GM23248 (cell line): ENCODE data around the gene GSTM2. TPM values are rescaled to one million over a fixed set of nuclear protein-coding genes. Genes with fewer than 3 reads are reported as not detected.
A peak's percentile ranks its signal among the peaks of the same experiment; 100 is the strongest.

Experiments used
- DNase-seq: peaks from one replicate; pipeline ENCODE4 v3.0.0-alpha.2; 2015
- H2AFZ ChIP-seq: fragments of 200-600 bp; sonication (generic); 2 replicates; pipeline ENCODE4 v1.6.1; 2016; ENCODE audit warnings: antibody characterized with exemption
- H3F3A ChIP-seq: fragments of 200-600 bp; sonication (generic); 2 replicates; pipeline ENCODE4 v1.6.1; 2016; ENCODE audit warnings: mild to moderate bottlenecking, antibody characterized with exemption, mixed run types; ENCODE audit not compliant: insufficient read depth
- H3K27ac ChIP-seq: fragments of 200-600 bp; sonication (generic); 2 replicates; pipeline ENCODE4 v1.5.1; 2016; ENCODE audit warnings: mild to moderate bottlenecking
- H3K27me3 ChIP-seq: fragments of 200-600 bp; sonication (generic); replicated peaks from 2 replicates; pipeline ENCODE4 v1.6.1; 2016; ENCODE audit warnings: mild to moderate bottlenecking; ENCODE audit not compliant: insufficient read depth
- H3K36me3 ChIP-seq: fragments of 200-600 bp; sonication (generic); 2 replicates; pipeline ENCODE4 v1.6.1; 2016; ENCODE audit warnings: low read depth, mild to moderate bottlenecking
- H3K4me1 ChIP-seq: fragments of 200-600 bp; sonication (generic); 2 replicates; pipeline ENCODE4 v1.6.1; 2016; ENCODE audit warnings: mild to moderate bottlenecking; ENCODE audit not compliant: insufficient read depth
- H3K4me2 ChIP-seq: fragments of 200-600 bp; sonication (generic); one replicate; pipeline ENCODE4 v1.6.1; 2016; ENCODE audit warnings: mild to moderate bottlenecking; ENCODE audit not compliant: unreplicated experiment
- H3K4me3 ChIP-seq: fragments of 200-600 bp; sonication (generic); 2 replicates; pipeline ENCODE4 v1.5.1; 2016; ENCODE audit warnings: mild to moderate bottlenecking
- H3K79me2 ChIP-seq: fragments of 200-600 bp; sonication (generic); 2 replicates; pipeline ENCODE4 v1.6.1; 2016; ENCODE audit warnings: mild to moderate bottlenecking; ENCODE audit not compliant: insufficient read depth
- H3K9ac ChIP-seq: fragments of 200-600 bp; sonication (generic); 2 replicates; pipeline ENCODE4 v1.6.1; 2016; ENCODE audit warnings: mild to moderate bottlenecking
- H3K9me2 ChIP-seq: fragments of 200-600 bp; sonication (generic); 2 replicates; pipeline ENCODE4 v1.6.1; 2016; ENCODE audit warnings: mixed run types, mild to moderate bottlenecking, moderate library complexity; ENCODE audit not compliant: insufficient read depth
- H3K9me3 ChIP-seq: fragments of 200-600 bp; sonication (generic); one replicate; pipeline ENCODE4 v1.6.1; 2017; ENCODE audit warnings: low read depth
- H4K20me1 ChIP-seq: fragments of 200-600 bp; sonication (generic); 2 replicates; pipeline ENCODE4 v1.6.0; 2016; ENCODE audit not compliant: insufficient read depth
- EZH2 ChIP-seq: fragments of 200-600 bp; sonication (generic); IDR thresholded peaks from 2 replicates; pipeline ENCODE4 v1.6.1; 2018; ENCODE audit warnings: antibody characterized with exemption, mild to moderate bottlenecking; ENCODE audit not compliant: insufficient read depth, poor library complexity, severe bottlenecking
- EZH2phosphoT487 ChIP-seq: fragments of 200-600 bp; sonication (generic); IDR thresholded peaks from 2 replicates; pipeline ENCODE4 v1.6.1; 2018; ENCODE audit warnings: antibody characterized with exemption, moderate library complexity, mild to moderate bottlenecking, low read depth; ENCODE audit not compliant: insufficient read depth
- whole genome bisulfite sequencing, 2 experiments: methylation state at CpG; one replicate each; pipeline ENCODE4 v1.1.6; 2015 to 2017; ENCODE audit warnings: low lambda C conversion rate in 2 of 2, low coverage in 1 of 2; ENCODE audit errors: missing lambda C conversion rate in 2 of 2; 5-methylcytosine and 5-hydroxymethylcytosine counted together
- in situ Hi-C: fragments of 300-500 bp; cut with MboI; formaldehyde crosslinking; loops from 2 replicates; pipeline ENCODE4 v1.15.0; 2020
- polyA plus RNA-seq: library from polyadenylated mRNA; unstranded; fragments of >200 nt; fragmentation: Nextera tagmentation; extraction: Ambion mirVana; gene quantifications from 2 replicates; pipeline ENCODE4 v1.2.1, GENCODE V29; 2016
- total RNA-seq: library from RNA; depleted of rRNA; stranded (reverse); fragments of >200 nt; shearing (Covaris generic); gene quantifications from 2 replicates; pipeline ENCODE4 v1.2.3, GENCODE V29; 2014

GSTM2 gene
- total and polyA plus RNA-seq, 2 experiments from 2014 or later: 19.7 to 41.2 TPM

DNA sequence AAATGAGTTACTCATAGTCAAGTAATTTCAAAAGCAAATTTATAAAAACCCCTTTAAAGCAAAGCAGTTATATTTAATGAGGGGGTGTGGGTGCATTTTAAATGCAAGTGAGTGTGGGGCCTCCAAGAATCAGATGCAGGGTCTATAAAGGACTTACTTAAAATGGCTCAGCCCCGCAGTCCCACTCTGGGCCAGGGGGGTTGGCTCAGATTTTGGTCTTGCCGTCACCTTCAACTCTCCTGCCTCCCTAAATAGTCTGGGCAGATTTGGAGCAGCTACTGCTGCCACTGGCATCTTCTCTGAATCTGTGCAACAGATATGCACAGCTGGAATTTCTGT is 32.0 kb upstream of the GSTM2 start:
- Histone ChIP-seq H3K9me2 (no peaks in the 10 kb centered on the region), H3K27ac (peak overlapping the region; percentile 13; the same call in 1 of the 2 replicates), H3K4me1 (peaks cover 13% of the 10 kb centered on the region), H4K20me1 (no peaks in the 10 kb centered on the region), H3K9ac (no peak overlapping the region), H3K4me3 (no peak overlapping the region), H3K9me3 (no peaks in the 10 kb centered on the region), H3F3A (peaks cover 23% of the 10 kb centered on the region), H2AFZ (no peak overlapping the region), H3K79me2 (no peaks in the 10 kb centered on the region), H3K36me3 (peaks cover 7% of the 10 kb centered on the region; the same call in 1 of the 2 replicates), H3K4me2 (no peak overlapping the region), H3K27me3 (no peaks in the 10 kb centered on the region)
- 55 to 64% methylated on average over 2 of the region's 2 CpGs for WGBS, 2 experiments
- in situ Hi-C loops: no loop called here
- DNase-seq: no peak
- TF ChIP-seq EZH2: no peak
- no peak for TF ChIP-seq EZH2phosphoT487

- Histone ChIP-seq H3K27ac (peak overlapping the region; percentile 13; the same call in 1 of the 2 replicates), H3K79me2 (no peaks in the 10 kb centered on the region), H3K9me3 (no peaks in the 10 kb centered on the region), H4K20me1 (no peaks in the 10 kb centered on the region), H3F3A (peaks cover 23% of the 10 kb centered on the region), H3K36me3 (peaks cover 2% of the 10 kb centered on the region; the same call in 1 of the 2 replicates), H3K4me3 (no peak overlapping the region), H3K9ac (no peak overlapping the region), H3K4me1 (peaks cover 13% of the 10 kb centered on the region), H3K4me2 (peak overlapping the region; percentile 9), H3K27me3 (no peaks in the 10 kb centered on the region), H2AFZ (no peak overlapping the region), H3K9me2 (no peaks in the 10 kb centered on the region)
- TF ChIP-seq EZH2phosphoT487: no peak
- no peak for TF ChIP-seq EZH2
- DNase-seq: peak; percentile 81
- in situ Hi-C loops: no loop called here
- WGBS, 2 experiments: 39 to 41% methylated on average over 9 of the region's 9 CpGs
These were observed 31.5 kb upstream of the GSTM2 start for GRCh38 chr1:109636201-109636952.

- in situ Hi-C loops: no loop called here
- no peaks in the 10 kb centered on the region for H3K36me3 ChIP-seq
- H4K20me1 ChIP-seq: no peaks in the 10 kb centered on the region
- H3K27ac ChIP-seq: no peak overlapping the region
- no peaks in the 10 kb centered on the region for H3K27me3 ChIP-seq
- H3K9me3 ChIP-seq: no peaks in the 10 kb centered on the region
- DNase-seq: no peak
- H3K4me2 ChIP-seq: no peak overlapping the region
- no peak overlapping the region for H3K4me3 ChIP-seq
- peaks cover 13% of the 10 kb centered on the region for H3K4me1 ChIP-seq
- H3K9me2 ChIP-seq: no peaks in the 10 kb centered on the region
- 96 to 97% methylated on average over 7 of the region's 7 CpGs for WGBS, 2 experiments
- H2AFZ ChIP-seq: no peak overlapping the region
- H3K9ac ChIP-seq: no peak overlapping the region
- H3K79me2 ChIP-seq: no peaks in the 10 kb centered on the region
- H3F3A ChIP-seq: peaks cover 23% of the 10 kb centered on the region
- TF ChIP-seq EZH2phosphoT487 (no peak), EZH2 (no peak)
These were observed 30.4 kb upstream of the GSTM2 start for GRCh38 chr1:109637446-109637845.

DNA sequence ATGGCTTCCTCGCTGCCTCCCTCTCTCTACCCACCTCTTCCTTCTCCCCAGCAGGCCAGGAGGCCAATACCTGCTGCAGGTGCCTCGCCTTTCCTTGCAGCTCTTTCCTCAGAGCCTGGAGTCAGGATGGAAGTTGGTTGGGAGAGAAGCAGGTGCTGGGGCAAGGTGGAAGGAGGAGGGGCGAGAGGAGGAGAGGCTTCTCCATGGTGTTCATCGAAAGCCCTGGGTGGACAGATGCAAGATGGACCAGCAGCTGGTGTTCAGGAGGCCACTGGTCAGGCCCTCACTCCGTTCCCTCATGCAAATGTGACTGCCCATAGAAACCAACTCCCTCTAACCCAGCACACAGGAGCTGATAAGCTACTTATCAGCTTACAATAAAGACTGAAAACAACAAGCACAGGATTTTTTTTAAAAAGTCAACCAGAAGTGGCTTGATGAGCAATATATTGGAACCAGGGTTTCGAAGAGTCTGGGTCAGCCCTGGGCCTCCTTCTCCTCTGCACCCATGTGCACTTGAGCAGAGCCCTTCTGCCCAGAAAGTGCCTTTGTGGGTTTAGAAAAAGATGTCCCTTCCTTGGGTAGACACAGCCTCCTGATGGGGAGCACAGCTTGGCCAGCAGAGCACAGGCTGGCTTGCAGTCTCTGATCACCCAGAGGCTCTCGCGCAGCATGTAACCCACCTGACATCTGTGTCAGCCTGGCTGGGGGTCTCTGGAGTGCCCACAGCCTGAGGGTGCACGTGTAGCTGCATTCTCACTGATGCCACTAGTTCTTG is 28.6 kb upstream of the GSTM2 start:
- Histone ChIP-seq H3K27ac (no peak overlapping the region), H4K20me1 (no peaks in the 10 kb centered on the region), H3K9me2 (no peaks in the 10 kb centered on the region), H3K4me3 (no peak overlapping the region), H2AFZ (no peak overlapping the region), H3K4me1 (peaks cover 13% of the 10 kb centered on the region), H3K9ac (no peak overlapping the region), H3F3A (peaks cover 13% of the 10 kb centered on the region), H3K79me2 (no peaks in the 10 kb centered on the region), H3K36me3 (no peaks in the 10 kb centered on the region), H3K27me3 (no peaks in the 10 kb centered on the region), H3K4me2 (no peak overlapping the region), H3K9me3 (no peaks in the 10 kb centered on the region)
- TF ChIP-seq EZH2phosphoT487: no peak
- no peak for TF ChIP-seq EZH2
- in situ Hi-C loops: no loop called here
- WGBS, 2 experiments: 67 to 71% methylated on average over 8 to 9 of the region's 9 CpGs
- no peak for DNase-seq
